ENCODE measurements around the gene HNRNPL.
"Not testable (repeated sequence)": the region's sequence is repeated elsewhere in the genome, so short reads cannot be mapped to it uniquely, and the experiment has no call there.

HNRNPL gene

DNA sequence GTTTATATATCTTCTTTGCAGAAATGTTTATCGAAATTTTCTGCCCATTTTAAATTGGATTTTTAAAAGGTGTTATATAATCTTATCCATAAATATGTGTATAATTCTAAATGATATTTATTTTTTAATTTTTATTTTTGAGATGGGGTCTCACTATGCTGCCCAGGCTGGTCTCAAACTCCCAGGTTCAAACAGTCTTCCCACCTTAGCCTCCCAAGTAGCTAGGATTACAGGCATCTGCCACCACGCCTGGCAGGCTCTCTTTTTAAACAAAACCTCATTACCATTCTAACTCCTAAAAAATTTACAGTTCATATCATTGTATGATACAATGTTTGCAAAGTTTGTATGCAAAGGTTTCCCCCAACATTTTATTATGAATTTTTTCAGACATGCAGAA is 53.6 kb downstream of the HNRNPL start:
- no peaks in the 10 kb centered on the region for H3K4me1 ChIP-seq (ENCODE audit: control insufficient read depth, insufficient read depth, low read length)
- no peaks in the 10 kb centered on the region for H3K27me3 ChIP-seq (ENCODE audit: control insufficient read depth in 1 of 2, insufficient read depth in 2 of 2, low read length in 2 of 2)
- no peaks in the 10 kb centered on the region for H3K9me3 ChIP-seq (ENCODE audit: control insufficient read depth in 2 of 2, low read length in 2 of 2)
- H3K36me3 ChIP-seq (ENCODE audit: control insufficient read depth in 2 of 2, insufficient read depth in 2 of 2, low read length in 2 of 2), result no peaks in the 10 kb centered on the region
- no peak overlapping the region for H3K4me3 ChIP-seq (ENCODE audit: low read length in 2 of 2)
- H3K9ac ChIP-seq (ENCODE audit: low read length in 2 of 2), result no peak overlapping the region
- no peak overlapping the region for H3K27ac ChIP-seq (ENCODE audit: low read length)

- Histone ChIP-seq H3K27me3 (ENCODE audit: control insufficient read depth in 1 of 2, insufficient read depth in 2 of 2, low read length in 2 of 2) (no peaks in the 10 kb centered on the region), H3K9ac (ENCODE audit: low read length in 2 of 2) (no peak overlapping the region), H3K4me3 (ENCODE audit: low read length in 2 of 2) (no peak overlapping the region), H3K27ac (ENCODE audit: low read length) (no peak overlapping the region), H3K9me3 (ENCODE audit: control insufficient read depth in 2 of 2, low read length in 2 of 2) (no peaks in the 10 kb centered on the region), H3K36me3 (ENCODE audit: control insufficient read depth in 2 of 2, insufficient read depth in 2 of 2, low read length in 2 of 2) (no peaks in the 10 kb centered on the region), H3K4me1 (ENCODE audit: control insufficient read depth, insufficient read depth, low read length) (no peaks in the 10 kb centered on the region)
Measured at GRCh38 chr19:38795549-38795948, 54.2 kb downstream of the HNRNPL start.

- no peaks in the 10 kb centered on the region for H3K36me3 ChIP-seq (ENCODE audit: control insufficient read depth in 2 of 2, insufficient read depth in 2 of 2, low read length in 2 of 2)
- H3K27me3 ChIP-seq (ENCODE audit: control insufficient read depth in 1 of 2, insufficient read depth in 2 of 2, low read length in 2 of 2), result no peaks in the 10 kb centered on the region
- no peak overlapping the region for H3K4me3 ChIP-seq (ENCODE audit: low read length in 2 of 2)
- H3K9ac ChIP-seq (ENCODE audit: low read length in 2 of 2), result no peak overlapping the region
- no peaks in the 10 kb centered on the region for H3K9me3 ChIP-seq (ENCODE audit: control insufficient read depth in 2 of 2, low read length in 2 of 2)
- H3K27ac ChIP-seq (ENCODE audit: low read length), result no peak overlapping the region
- H3K4me1 ChIP-seq (ENCODE audit: control insufficient read depth, insufficient read depth, low read length), result no peaks in the 10 kb centered on the region
Measured at GRCh38 chr19:38793671-38794070, 56.1 kb downstream of the HNRNPL start.

DNA sequence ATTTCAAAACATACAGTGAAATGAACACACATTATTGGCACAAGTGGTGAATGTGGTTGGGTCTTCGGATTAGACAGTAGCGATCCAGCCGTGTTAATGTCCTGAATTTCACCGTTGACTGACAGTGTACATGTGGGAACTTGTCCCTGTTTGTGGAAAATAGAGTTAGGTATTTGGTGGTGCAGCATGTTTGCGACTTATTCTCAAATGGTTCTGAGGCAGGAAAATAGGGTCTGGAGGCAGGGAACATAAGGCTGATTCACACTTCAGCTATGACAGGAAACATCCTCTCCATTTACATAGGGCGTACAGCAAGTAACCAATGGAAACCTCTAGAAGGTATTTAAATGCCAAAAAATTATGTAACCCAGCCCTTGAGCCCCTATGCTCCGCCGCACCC is 56.6 kb downstream of the HNRNPL start:
- Histone ChIP-seq H3K4me3 (ENCODE audit: low read length in 2 of 2) (no peak overlapping the region), H3K27ac (ENCODE audit: low read length) (no peak overlapping the region), H3K4me1 (ENCODE audit: control insufficient read depth, insufficient read depth, low read length) (no peaks in the 10 kb centered on the region), H3K27me3 (ENCODE audit: control insufficient read depth in 1 of 2, insufficient read depth in 2 of 2, low read length in 2 of 2) (no peaks in the 10 kb centered on the region), H3K9ac (ENCODE audit: low read length in 2 of 2) (no peak overlapping the region), H3K36me3 (ENCODE audit: control insufficient read depth in 2 of 2, insufficient read depth in 2 of 2, low read length in 2 of 2) (no peaks in the 10 kb centered on the region), H3K9me3 (ENCODE audit: control insufficient read depth in 2 of 2, low read length in 2 of 2) (no peaks in the 10 kb centered on the region)

DNA sequence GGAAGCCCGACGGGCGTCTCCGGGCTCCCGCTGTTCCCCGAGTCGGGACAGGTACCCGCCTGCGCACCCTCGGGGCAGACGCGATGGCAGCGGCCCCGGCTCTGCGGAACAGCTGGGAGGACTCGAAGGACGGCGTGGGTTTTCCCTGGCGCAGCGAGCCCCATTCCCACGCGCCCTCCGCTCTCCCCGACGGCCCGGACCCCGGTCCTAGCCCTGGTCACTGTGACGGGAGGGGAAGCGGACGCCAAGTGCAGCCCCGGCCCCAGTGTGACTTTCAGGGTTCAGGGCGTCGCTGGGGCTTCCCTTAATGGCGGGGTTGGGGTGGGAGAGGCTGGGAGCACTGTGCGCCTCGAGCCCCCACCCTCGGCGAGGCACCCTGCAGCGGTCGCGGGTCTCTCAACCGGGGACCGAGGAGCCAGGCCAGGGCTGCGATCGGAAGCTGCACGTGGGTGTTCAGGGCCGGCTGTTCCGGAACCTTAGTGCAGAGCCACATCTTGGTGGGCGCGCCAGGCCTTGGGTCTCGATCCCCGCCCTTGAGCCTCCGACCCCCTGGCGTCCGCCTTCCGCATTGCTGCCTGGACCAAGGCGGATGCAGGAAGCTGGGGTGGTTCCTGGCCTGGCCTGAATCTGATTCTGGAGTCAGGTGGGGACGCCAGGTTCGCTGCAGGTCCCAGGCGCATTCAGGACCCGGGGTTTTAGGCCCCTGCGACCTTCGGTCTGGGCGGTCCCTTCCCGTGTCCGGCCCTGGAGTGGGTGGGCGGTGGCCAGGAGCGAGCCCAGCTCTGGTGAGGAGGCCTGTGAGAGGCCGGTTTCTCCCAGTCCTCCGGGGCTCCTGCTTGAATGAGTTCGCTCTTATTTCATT is 57.3 kb downstream of the HNRNPL start:
- H3K9me3 ChIP-seq (ENCODE audit: control insufficient read depth in 2 of 2, low read length in 2 of 2), result no peaks in the 10 kb centered on the region
- no peaks in the 10 kb centered on the region for H3K4me1 ChIP-seq (ENCODE audit: control insufficient read depth, insufficient read depth, low read length)
- no peak overlapping the region for H3K27ac ChIP-seq (ENCODE audit: low read length)
- no peaks in the 10 kb centered on the region for H3K27me3 ChIP-seq (ENCODE audit: control insufficient read depth in 1 of 2, insufficient read depth in 2 of 2, low read length in 2 of 2)
- H3K4me3 ChIP-seq (ENCODE audit: low read length in 2 of 2), result no peak overlapping the region
- H3K9ac ChIP-seq (ENCODE audit: low read length in 2 of 2), result no peak overlapping the region
- H3K36me3 ChIP-seq (ENCODE audit: control insufficient read depth in 2 of 2, insufficient read depth in 2 of 2, low read length in 2 of 2), result no peaks in the 10 kb centered on the region

GRCh38 chr19:38791451-38792064 is 58.2 kb downstream of the HNRNPL start:
- H3K4me1 ChIP-seq (ENCODE audit: control insufficient read depth, insufficient read depth, low read length); H3K4me3 ChIP-seq (ENCODE audit: low read length in 2 of 2); H3K27me3 ChIP-seq (ENCODE audit: control insufficient read depth in 1 of 2, insufficient read depth in 2 of 2, low read length in 2 of 2); H3K9ac ChIP-seq (ENCODE audit: low read length in 2 of 2); H3K27ac ChIP-seq (ENCODE audit: low read length); H3K36me3 ChIP-seq (ENCODE audit: control insufficient read depth in 2 of 2, insufficient read depth in 2 of 2, low read length in 2 of 2); H3K9me3 ChIP-seq (ENCODE audit: control insufficient read depth in 2 of 2, low read length in 2 of 2): not testable (repeated sequence)

DNA sequence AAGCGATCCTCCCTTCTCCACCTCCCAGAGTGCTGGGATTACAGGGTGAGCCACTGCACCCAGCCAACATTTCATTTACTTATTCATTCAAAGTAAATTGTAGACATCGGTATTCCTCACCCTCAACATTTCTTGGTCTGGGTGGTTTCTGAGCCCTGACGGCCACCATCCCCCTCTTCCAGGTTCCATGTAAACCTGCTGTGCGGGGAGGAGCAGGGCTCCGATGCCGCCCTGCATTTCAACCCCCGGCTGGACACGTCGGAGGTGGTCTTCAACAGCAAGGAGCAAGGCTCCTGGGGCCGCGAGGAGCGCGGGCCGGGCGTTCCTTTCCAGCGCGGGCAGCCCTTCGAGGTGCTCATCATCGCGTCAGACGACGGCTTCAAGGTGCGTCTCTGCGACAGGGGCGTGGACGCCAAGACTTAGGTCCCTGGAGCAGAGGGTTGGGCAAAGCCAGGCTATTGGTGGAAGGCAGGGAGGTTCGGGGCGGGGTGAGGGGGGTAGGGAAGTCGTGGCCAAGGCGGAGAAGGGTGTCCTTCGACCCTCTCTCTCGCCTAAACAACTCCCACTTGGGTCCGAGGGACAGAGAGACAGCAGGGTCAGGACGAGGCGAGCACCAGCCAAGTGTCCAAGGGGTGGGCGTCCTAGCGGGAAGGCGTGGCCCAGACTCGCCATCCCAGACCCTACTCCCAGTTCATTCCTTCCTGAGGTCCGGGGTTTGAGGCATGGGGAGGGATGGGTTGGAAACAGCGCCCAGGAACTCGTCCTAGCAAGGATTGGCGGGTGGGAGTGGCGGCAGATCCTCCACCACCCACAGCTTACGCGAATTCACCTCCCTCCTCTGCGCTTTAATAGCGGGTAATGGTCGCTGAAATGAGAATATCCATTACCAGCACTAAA is 59.0 kb downstream of the HNRNPL start:
- H3K4me1 ChIP-seq (ENCODE audit: control insufficient read depth, insufficient read depth, low read length); H3K9me3 ChIP-seq (ENCODE audit: control insufficient read depth in 2 of 2, low read length in 2 of 2); H3K9ac ChIP-seq (ENCODE audit: low read length in 2 of 2); H3K36me3 ChIP-seq (ENCODE audit: control insufficient read depth in 2 of 2, insufficient read depth in 2 of 2, low read length in 2 of 2); H3K27ac ChIP-seq (ENCODE audit: low read length); H3K27me3 ChIP-seq (ENCODE audit: control insufficient read depth in 1 of 2, insufficient read depth in 2 of 2, low read length in 2 of 2); H3K4me3 ChIP-seq (ENCODE audit: low read length in 2 of 2): not testable (repeated sequence)

DNA sequence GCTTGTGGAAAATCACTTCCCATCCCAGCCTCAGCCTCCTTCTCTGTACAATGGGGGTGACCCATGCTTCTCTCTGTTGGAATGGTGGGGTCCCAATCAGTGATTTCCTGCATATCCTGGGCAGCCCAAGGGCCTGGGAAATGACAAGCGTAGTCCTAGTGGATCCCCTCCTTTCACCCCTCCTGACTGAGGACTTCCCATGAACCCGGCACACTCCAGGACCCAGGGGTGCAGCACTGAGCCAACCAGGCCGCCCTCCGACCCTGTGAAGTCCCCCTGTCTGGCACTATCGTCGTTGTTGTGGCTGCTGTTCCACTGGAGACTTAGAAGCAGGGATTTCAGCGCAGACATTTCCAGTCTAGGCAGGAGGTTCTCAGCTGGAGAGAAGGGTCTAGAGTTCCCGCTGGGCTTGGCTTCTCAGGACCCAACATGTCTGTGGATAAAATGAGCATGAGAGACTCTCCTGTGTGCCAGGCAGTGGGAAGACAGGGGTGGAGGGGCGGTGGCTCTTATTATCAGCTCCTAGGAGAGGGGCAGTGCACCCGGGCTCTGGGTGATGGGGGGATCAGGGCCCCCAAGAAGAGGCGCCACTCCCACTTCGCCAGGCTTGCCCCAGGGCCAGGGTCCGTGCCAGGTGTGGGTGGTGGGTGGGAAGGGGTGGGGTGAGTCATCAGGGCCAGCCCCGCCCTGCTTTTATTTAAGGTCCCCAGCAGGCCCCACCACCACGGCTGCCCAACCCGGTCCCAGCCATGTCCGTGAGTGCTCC is 61.1 kb downstream of the HNRNPL start, which contains the start of gene LGALS7B:
Gene LGALS7B, plus strand, starts transcription at position 723 of the 766 bp plus-strand sequence. Its CDS starts 27 bp downstream, at position 750.
- Histone ChIP-seq H3K27ac (ENCODE audit: low read length) (no peak within 1 kb of the TSS), H3K27me3 (ENCODE audit: control insufficient read depth in 1 of 2, insufficient read depth in 2 of 2, low read length in 2 of 2) (no peaks in the 10 kb centered on the region), H3K9me3 (ENCODE audit: control insufficient read depth in 2 of 2, low read length in 2 of 2) (no peaks in the 10 kb centered on the region), H3K9ac (ENCODE audit: low read length in 2 of 2) (no peak within 1 kb of the TSS), H3K36me3 (ENCODE audit: control insufficient read depth in 2 of 2, insufficient read depth in 2 of 2, low read length in 2 of 2) (no peaks in the 10 kb centered on the region), H3K4me3 (ENCODE audit: low read length in 2 of 2) (no peak within 1 kb of the TSS), H3K4me1 (ENCODE audit: control insufficient read depth, insufficient read depth, low read length) (no peaks in the 10 kb centered on the region)

- no peaks in the 10 kb centered on the region for H3K27me3 ChIP-seq (ENCODE audit: control insufficient read depth in 1 of 2, insufficient read depth in 2 of 2, low read length in 2 of 2)
- H3K36me3 ChIP-seq (ENCODE audit: control insufficient read depth in 2 of 2, insufficient read depth in 2 of 2, low read length in 2 of 2), result no peaks in the 10 kb centered on the region
- H3K4me1 ChIP-seq (ENCODE audit: control insufficient read depth, insufficient read depth, low read length), result no peaks in the 10 kb centered on the region
- no peaks in the 10 kb centered on the region for H3K9me3 ChIP-seq (ENCODE audit: control insufficient read depth in 2 of 2, low read length in 2 of 2)
- no peak overlapping the region for H3K27ac ChIP-seq (ENCODE audit: low read length)
- no peak overlapping the region for H3K9ac ChIP-seq (ENCODE audit: low read length in 2 of 2)
- H3K4me3 ChIP-seq (ENCODE audit: low read length in 2 of 2), result no peak overlapping the region
Measured at GRCh38 chr19:38786572-38787265, 63.1 kb downstream of the HNRNPL start.

All from stomach smooth muscle (tissue), 2 donors.